Lower leg skin (tissue), 3 donors: Measurements from ENCODE around the gene C1QTNF12.

ENCODE experiments used
- CTCF ChIP-seq, 3 donors: fragments of 450-650 bp; IDR thresholded peaks; one replicate each; pipeline ENCODE4 v1.5.1; 2016; ENCODE audit warnings: antibody characterized with exemption in 3 of 3, mild to moderate bottlenecking in 3 of 3, moderate library complexity in 2 of 3
- POLR2A ChIP-seq, 2 donors: fragments of 450-650 bp; IDR thresholded peaks; one replicate each; pipeline ENCODE4 v1.6.1; 2016 to 2017; ENCODE audit warnings: antibody characterized with exemption in 2 of 2, mild to moderate bottlenecking in 1 of 2, moderate library complexity in 1 of 2

GRCh38 chr1:1280782-1281481 lies 34.4 kb upstream of the C1QTNF12 start:
- TF ChIP-seq CTCF (IDR thresholded peaks at IDR 0.05) (no peak), POLR2A (IDR thresholded peaks at IDR 0.05) (no peak)
